Measurements from ENCODE around the gene TMEM116.

- TF ChIP-seq CTCF (IDR thresholded peaks at IDR 0.05) (peak; percentile 43 to 64 (median 52)), POLR2A (IDR thresholded peaks at IDR 0.05) (peak; percentile 89)
Observed at GRCh38 chr12:112012775-112013600, at the start of gene TMEM116, which contains the start of gene ERP29.

Measured in right lobe of liver (tissue), 4 donors.